ENCODE measurements around the gene FGD2. TPM values are rescaled to one million over a fixed set of nuclear protein-coding genes. Genes with fewer than 3 reads are reported as not detected.
A peak's percentile ranks its signal among the peaks of the same experiment; 100 is the strongest.

Gene FGD2
- total and polyA plus RNA-seq, 2 experiments from 2014 or later, result 0.13 to 0.14 TPM

DNA sequence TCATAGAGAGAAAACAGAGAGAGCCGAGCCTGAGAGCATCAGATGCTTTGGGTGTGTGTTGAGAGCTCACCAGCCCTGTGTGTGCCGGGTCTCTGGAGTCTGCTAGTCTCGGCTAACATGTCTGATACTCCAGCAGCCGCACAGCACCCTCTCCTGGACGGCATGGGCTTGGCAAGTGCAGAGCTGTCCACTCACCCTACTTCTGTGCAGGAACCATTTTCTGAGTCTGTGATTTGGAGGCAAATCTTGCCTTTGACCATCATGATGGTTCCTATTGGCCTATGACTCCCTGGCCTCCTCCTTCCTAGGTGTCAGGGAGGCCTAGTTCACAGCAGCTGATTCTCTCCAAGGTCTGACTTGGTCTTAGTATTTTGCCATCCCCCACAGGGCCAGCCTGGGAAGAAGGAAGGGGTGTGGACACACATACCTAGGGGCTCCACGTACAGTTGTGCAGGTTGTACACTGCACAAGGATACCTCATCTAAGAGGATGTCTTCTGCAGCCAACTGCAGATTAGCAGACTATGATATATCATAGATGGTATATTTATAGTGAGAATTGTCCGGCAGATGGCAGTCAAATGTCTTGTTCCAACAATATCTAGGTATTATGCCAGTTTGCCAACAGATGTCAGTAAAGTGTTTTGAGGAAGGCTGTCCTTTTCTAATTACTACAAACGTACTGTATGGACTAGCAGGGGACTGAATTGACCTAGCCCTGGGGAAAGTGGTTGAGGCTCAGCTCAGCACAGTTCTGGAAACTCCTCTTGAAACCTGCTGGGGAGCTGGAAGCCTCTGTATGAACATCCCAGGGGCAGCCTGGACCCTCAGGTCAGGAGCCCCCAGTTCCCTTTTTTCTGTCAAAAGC is 13.0 kb downstream of the FGD2 start:
- no peaks in the 10 kb centered on the region for H3K9me3 Mint-ChIP-seq
- Histone ChIP-seq H3K36me3 (ENCODE audit: insufficient read depth) (no peaks in the 10 kb centered on the region), H3K4me3 (no peak overlapping the region)

More for the DNA sequence above, 13.0 kb downstream of the FGD2 start:
- H3K27me3 ChIP-seq (ENCODE audit: insufficient read depth), result no peaks in the 10 kb centered on the region
- DNase-seq (ENCODE audit: low spot score) (peak; percentile 95), ATAC-seq (peak; percentile 88)
- peaks cover 26% of the 10 kb centered on the region for H3K4me1 Mint-ChIP-seq
- H3K4me3 Mint-ChIP-seq, result no peak overlapping the region
- no peaks in the 10 kb centered on the region for H3K79me2 ChIP-seq (replicated peaks; ENCODE audit: insufficient read depth)
- H3K27ac Mint-ChIP-seq, result no peak overlapping the region
- no peaks in the 10 kb centered on the region for H3K36me3 Mint-ChIP-seq (ENCODE audit: low read depth)
- H3K4me2 ChIP-seq, result no peak overlapping the region
- peak overlapping the region; percentile 96 for H2AFZ ChIP-seq
- H3F3A ChIP-seq (replicated peaks; ENCODE audit: low read depth), result 0 out of 2 replicates have a peak, but pooled peaks cover 6% of the 10 kb centered on the region
- no peaks in the 10 kb centered on the region for H4K20me1 ChIP-seq (replicated peaks; ENCODE audit: insufficient read depth)
- TF ChIP-seq, protein P1, sequence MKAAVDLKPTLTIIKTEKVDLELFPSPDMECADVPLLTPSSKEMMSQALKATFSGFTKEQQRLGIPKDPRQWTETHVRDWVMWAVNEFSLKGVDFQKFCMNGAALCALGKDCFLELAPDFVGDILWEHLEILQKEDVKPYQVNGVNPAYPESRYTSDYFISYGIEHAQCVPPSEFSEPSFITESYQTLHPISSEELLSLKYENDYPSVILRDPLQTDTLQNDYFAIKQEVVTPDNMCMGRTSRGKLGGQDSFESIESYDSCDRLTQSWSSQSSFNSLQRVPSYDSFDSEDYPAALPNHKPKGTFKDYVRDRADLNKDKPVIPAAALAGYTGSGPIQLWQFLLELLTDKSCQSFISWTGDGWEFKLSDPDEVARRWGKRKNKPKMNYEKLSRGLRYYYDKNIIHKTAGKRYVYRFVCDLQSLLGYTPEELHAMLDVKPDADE (IDR thresholded peaks at IDR 0.05), result no peak
- TF ChIP-seq, protein P2, sequence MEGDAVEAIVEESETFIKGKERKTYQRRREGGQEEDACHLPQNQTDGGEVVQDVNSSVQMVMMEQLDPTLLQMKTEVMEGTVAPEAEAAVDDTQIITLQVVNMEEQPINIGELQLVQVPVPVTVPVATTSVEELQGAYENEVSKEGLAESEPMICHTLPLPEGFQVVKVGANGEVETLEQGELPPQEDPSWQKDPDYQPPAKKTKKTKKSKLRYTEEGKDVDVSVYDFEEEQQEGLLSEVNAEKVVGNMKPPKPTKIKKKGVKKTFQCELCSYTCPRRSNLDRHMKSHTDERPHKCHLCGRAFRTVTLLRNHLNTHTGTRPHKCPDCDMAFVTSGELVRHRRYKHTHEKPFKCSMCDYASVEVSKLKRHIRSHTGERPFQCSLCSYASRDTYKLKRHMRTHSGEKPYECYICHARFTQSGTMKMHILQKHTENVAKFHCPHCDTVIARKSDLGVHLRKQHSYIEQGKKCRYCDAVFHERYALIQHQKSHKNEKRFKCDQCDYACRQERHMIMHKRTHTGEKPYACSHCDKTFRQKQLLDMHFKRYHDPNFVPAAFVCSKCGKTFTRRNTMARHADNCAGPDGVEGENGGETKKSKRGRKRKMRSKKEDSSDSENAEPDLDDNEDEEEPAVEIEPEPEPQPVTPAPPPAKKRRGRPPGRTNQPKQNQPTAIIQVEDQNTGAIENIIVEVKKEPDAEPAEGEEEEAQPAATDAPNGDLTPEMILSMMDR (conservative IDR thresholded peaks at IDR 0.05; ENCODE audit: low read depth in 2 of 2), result peak; percentile 88 to 99
- TF ChIP-seq EZH2phosphoT487 (IDR thresholded peaks at IDR 0.05; ENCODE audit: unreplicated experiment) (no peak), CREB1 (CRISPR knock-in tag; IDR thresholded peaks at IDR 0.05; ENCODE audit: low read depth) (no peak)
- TF ChIP-seq, protein P3, sequence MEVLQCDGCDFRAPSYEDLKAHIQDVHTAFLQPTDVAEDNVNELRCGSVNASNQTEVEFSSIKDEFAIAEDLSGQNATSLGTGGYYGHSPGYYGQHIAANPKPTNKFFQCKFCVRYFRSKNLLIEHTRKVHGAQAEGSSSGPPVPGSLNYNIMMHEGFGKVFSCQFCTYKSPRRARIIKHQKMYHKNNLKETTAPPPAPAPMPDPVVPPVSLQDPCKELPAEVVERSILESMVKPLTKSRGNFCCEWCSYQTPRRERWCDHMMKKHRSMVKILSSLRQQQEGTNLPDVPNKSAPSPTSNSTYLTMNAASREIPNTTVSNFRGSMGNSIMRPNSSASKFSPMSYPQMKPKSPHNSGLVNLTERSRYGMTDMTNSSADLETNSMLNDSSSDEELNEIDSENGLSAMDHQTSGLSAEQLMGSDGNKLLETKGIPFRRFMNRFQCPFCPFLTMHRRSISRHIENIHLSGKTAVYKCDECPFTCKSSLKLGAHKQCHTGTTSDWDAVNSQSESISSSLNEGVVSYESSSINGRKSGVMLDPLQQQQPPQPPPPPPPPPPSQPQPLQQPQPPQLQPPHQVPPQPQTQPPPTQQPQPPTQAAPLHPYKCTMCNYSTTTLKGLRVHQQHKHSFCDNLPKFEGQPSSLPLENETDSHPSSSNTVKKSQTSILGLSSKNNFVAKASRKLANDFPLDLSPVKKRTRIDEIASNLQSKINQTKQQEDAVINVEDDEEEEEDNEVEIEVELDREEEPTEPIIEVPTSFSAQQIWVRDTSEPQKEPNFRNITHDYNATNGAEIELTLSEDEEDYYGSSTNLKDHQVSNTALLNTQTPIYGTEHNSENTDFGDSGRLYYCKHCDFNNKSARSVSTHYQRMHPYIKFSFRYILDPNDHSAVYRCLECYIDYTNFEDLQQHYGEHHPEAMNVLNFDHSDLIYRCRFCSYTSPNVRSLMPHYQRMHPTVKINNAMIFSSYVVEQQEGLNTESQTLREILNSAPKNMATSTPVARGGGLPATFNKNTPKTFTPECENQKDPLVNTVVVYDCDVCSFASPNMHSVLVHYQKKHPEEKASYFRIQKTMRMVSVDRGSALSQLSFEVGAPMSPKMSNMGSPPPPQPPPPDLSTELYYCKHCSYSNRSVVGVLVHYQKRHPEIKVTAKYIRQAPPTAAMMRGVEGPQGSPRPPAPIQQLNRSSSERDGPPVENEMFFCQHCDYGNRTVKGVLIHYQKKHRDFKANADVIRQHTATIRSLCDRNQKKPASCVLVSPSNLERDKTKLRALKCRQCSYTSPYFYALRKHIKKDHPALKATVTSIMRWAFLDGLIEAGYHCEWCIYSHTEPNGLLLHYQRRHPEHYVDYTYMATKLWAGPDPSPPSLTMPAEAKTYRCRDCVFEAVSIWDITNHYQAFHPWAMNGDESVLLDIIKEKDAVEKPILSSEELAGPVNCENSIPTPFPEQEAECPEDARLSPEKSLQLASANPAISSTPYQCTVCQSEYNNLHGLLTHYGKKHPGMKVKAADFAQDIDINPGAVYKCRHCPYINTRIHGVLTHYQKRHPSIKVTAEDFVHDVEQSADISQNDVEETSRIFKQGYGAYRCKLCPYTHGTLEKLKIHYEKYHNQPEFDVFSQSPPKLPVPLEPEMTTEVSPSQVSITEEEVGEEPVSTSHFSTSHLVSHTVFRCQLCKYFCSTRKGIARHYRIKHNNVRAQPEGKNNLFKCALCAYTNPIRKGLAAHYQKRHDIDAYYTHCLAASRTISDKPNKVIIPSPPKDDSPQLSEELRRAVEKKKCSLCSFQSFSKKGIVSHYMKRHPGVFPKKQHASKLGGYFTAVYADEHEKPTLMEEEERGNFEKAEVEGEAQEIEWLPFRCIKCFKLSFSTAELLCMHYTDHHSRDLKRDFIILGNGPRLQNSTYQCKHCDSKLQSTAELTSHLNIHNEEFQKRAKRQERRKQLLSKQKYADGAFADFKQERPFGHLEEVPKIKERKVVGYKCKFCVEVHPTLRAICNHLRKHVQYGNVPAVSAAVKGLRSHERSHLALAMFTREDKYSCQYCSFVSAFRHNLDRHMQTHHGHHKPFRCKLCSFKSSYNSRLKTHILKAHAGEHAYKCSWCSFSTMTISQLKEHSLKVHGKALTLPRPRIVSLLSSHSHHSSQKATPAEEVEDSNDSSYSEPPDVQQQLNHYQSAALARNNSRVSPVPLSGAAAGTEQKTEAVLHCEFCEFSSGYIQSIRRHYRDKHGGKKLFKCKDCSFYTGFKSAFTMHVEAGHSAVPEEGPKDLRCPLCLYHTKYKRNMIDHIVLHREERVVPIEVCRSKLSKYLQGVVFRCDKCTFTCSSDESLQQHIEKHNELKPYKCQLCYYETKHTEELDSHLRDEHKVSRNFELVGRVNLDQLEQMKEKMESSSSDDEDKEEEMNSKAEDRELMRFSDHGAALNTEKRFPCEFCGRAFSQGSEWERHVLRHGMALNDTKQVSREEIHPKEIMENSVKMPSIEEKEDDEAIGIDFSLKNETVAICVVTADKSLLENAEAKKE (CRISPR knock-in tag; IDR thresholded peaks at IDR 0.05), result no peak
- H3K9me2 ChIP-seq (ENCODE audit: insufficient read depth), result no peaks in the 10 kb centered on the region
- no peak overlapping the region for H3K27ac ChIP-seq (ENCODE audit: low read depth)
- no peaks in the 10 kb centered on the region; the same call in 1 of the 2 replicates for H3K4me1 ChIP-seq (ENCODE audit: insufficient read depth)
- peaks cover 14% of the 10 kb centered on the region for H3K27me3 Mint-ChIP-seq (ENCODE audit: insufficient read depth, low read depth, poor library complexity)
